Breast epithelium (tissue), 4 donors: ENCODE measurements around the gene LTV1. TPM values are rescaled to one million over a fixed set of nuclear protein-coding genes. Genes with fewer than 3 reads are reported as not detected.

Source experiments
- DNase-seq, 2 donors: peaks; one replicate each; pipeline ENCODE4 v3.0.0-alpha.2; 2019; ENCODE audit warnings: low spot score in 2 of 2
- H3K27ac ChIP-seq, 2 donors: fragments of 200-600 bp; sonication (generic) in 1 of 2; one replicate each; pipeline ENCODE4 v1.5.1; 2016 to 2019; ENCODE audit warnings: mild to moderate bottlenecking in 1 of 2
- H3K27me3 ChIP-seq, 2 donors: fragments of 200-600 bp; sonication (generic) in 1 of 2; one replicate each; pipeline versions ENCODE4 v1.5.1 to v1.6.0; 2017 to 2019; ENCODE audit warnings: control low read depth in 1 of 2, mild to moderate bottlenecking in 1 of 2
- H3K36me3 ChIP-seq: fragments of 200-600 bp; one replicate; pipeline ENCODE4 v1.5.1; 2019
- H3K4me1 ChIP-seq, 2 donors: fragments of 200-600 bp; sonication (generic); one replicate each; pipeline ENCODE4 v1.5.1; 2016 to 2019; ENCODE audit warnings: control low read depth in 1 of 2
- H3K4me3 ChIP-seq, 3 donors: fragments of 200-600 bp; sonication (generic); 1 replicate in 2 of 3; 2 replicates in 1 of 3; pipeline ENCODE4 v1.5.1; 2016 to 2019; ENCODE audit warnings: mild to moderate bottlenecking in 3 of 3, moderate library complexity in 2 of 3
- H3K9me3 ChIP-seq, 2 donors: fragments of 200-600 bp; sonication (generic) in 1 of 2; one replicate each; pipeline ENCODE4 v1.5.1; 2016 to 2019; ENCODE audit warnings: control low read depth in 1 of 2
- POLR2A ChIP-seq: fragments of 450-650 bp; IDR thresholded peaks from one replicate; pipeline ENCODE4 v1.6.1; 2016; ENCODE audit warnings: antibody characterized with exemption, mild to moderate bottlenecking, moderate library complexity
- POLR2AphosphoS5 ChIP-seq, 3 donors: sonication (generic); formaldehyde crosslinking; IDR thresholded peaks; one replicate each; pipeline ENCODE4 v1.6.1; 2017; ENCODE audit warnings: antibody characterized with exemption in 3 of 3
- intact Hi-C: fragments of 100-400 bp; cut with DNase I; formaldehyde crosslinking; loops from one replicate; pipeline ENCODE4 v1.15.1; 2023; ENCODE audit warnings: low total_unique reads
- total RNA-seq, 3 donors: library from RNA; depleted of rRNA; stranded (reverse); fragments of >200 nt; gene quantifications; one replicate each; pipeline ENCODE4 v1.1.0, GENCODE V29; 2016
- TF ChIP-seq, protein P1 (sequence below), 3 donors: fragments of 450-650 bp; IDR thresholded peaks; one replicate each; pipeline ENCODE4 v1.5.1; 2016 to 2017; ENCODE audit warnings: antibody characterized with exemption in 3 of 3, mild to moderate bottlenecking in 3 of 3, moderate library complexity in 3 of 3

Gene LTV1
- total RNA-seq, 3 donors from 2014 or later: 16.2 to 22.0 (median 16.7) TPM

DNA sequence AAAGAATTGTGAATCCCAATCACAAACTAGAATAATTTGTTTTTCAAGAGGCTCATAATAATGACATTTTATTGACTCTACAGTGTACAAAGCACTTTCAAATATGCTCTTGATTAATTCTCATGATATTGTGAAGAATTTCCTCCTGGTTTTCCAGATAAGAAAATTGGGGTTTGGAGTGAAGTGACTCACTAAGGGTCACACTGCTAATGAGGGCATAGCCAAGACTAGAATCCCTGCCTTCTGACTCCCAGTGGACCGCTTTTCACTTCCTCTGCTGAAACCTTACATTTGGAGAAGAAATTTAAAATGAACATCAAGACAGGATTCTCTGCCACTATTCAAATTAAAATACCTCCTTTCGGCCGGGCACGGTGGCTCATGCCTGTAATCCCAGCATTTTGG, 38.3 kb upstream of the LTV1 start:
- no peak overlapping the region for H3K27ac ChIP-seq
- intact Hi-C loops: no loop called here
- no peak for DNase-seq
- no peaks in the 10 kb centered on the region for H3K36me3 ChIP-seq
- H3K27me3 ChIP-seq: no peaks in the 10 kb centered on the region
- H3K4me3 ChIP-seq: no peak overlapping the region
- no peaks in the 10 kb centered on the region for H3K4me1 ChIP-seq
- TF ChIP-seq, protein P1, sequence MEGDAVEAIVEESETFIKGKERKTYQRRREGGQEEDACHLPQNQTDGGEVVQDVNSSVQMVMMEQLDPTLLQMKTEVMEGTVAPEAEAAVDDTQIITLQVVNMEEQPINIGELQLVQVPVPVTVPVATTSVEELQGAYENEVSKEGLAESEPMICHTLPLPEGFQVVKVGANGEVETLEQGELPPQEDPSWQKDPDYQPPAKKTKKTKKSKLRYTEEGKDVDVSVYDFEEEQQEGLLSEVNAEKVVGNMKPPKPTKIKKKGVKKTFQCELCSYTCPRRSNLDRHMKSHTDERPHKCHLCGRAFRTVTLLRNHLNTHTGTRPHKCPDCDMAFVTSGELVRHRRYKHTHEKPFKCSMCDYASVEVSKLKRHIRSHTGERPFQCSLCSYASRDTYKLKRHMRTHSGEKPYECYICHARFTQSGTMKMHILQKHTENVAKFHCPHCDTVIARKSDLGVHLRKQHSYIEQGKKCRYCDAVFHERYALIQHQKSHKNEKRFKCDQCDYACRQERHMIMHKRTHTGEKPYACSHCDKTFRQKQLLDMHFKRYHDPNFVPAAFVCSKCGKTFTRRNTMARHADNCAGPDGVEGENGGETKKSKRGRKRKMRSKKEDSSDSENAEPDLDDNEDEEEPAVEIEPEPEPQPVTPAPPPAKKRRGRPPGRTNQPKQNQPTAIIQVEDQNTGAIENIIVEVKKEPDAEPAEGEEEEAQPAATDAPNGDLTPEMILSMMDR (IDR thresholded peaks at IDR 0.05): no peak
- TF ChIP-seq POLR2AphosphoS5 (IDR thresholded peaks at IDR 0.05): no peak
- no peak for TF ChIP-seq POLR2A
- no peaks in the 10 kb centered on the region for H3K9me3 ChIP-seq

DNA sequence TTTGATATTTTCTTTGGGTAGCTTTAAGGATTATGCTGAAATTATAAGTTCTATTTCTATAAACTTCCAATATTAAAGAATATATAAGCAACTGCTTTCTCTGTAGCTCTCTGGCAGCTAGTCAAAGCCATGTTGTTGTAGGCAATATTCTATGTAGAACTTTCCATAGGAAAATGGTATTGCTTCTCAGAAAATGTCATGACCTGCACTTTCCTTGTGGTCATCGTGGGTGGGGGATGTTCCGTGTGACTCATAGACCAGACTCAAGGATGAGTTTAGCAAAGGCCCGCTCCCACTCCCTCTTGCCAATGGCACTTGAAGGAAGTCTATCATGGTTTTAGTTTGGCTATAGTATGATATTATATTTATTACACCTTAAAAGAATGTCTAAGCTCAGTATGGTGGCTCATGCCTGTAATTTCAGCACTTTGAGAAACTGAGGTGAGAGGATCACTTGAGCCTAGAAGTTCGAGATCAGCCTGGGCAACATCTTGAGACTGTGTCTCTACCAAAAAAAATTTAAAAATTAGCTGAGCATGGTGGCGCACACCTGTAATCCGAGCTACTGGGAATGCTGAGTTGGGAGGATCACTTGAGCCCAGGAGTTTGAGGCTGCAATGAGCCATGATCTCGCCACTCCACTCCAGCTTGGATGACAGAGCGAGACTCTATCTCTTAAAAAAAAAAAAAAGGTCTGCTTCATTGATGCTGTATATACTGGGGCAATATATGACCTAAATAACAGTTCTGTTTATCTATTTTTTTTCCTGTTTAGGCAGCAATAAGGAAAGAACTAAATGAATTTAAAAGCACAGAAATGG, 36.6 kb upstream of the LTV1 start:
- no peak for DNase-seq
- TF ChIP-seq POLR2A (no peak), POLR2AphosphoS5 (IDR thresholded peaks at IDR 0.05) (no peak)
- TF ChIP-seq, protein P1 (IDR thresholded peaks at IDR 0.05): no peak
- Histone ChIP-seq H3K4me1 (no peaks in the 10 kb centered on the region), H3K27me3 (no peaks in the 10 kb centered on the region), H3K9me3 (no peaks in the 10 kb centered on the region), H3K27ac (no peak overlapping the region), H3K36me3 (no peaks in the 10 kb centered on the region), H3K4me3 (no peak overlapping the region)
- intact Hi-C loops: no loop called here

DNA sequence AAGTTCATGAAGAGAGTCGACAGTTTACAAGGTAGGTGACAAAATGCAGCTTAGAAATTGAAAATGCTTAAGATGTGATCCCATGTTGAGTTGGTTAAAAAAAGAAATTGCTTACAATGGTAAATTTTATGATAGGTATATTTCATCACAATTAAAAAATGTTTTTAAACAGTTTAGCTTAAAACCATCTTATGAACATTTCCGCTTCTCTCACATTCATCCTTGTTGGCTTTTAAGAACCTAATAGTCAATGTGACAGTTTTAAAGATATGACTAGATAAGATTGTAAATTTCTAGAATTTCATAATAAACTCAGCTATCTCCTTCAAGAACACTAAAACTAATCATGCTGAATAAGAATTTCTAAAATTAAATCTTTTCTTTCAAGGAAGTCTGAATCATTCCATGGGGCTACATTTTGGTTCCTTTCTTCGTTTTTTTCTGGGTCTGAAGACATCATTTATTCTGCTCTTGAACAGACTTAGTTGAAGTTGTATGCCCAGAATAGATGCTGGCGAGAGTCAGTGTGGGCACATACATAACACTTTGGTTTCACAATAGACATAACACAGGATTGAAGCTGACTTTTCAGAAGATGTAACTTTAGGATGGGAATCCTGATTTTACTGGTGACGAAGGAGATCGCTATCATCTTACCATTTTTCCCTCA, 35.9 kb upstream of the LTV1 start:
- no peak for DNase-seq
- intact Hi-C loops: no loop called here
- TF ChIP-seq, protein P1 (IDR thresholded peaks at IDR 0.05): no peak
- TF ChIP-seq POLR2A (no peak), POLR2AphosphoS5 (IDR thresholded peaks at IDR 0.05) (no peak)
- Histone ChIP-seq H3K4me3 (no peak overlapping the region), H3K27me3 (no peaks in the 10 kb centered on the region), H3K36me3 (no peaks in the 10 kb centered on the region), H3K4me1 (no peaks in the 10 kb centered on the region), H3K27ac (no peak overlapping the region), H3K9me3 (no peaks in the 10 kb centered on the region)

DNA sequence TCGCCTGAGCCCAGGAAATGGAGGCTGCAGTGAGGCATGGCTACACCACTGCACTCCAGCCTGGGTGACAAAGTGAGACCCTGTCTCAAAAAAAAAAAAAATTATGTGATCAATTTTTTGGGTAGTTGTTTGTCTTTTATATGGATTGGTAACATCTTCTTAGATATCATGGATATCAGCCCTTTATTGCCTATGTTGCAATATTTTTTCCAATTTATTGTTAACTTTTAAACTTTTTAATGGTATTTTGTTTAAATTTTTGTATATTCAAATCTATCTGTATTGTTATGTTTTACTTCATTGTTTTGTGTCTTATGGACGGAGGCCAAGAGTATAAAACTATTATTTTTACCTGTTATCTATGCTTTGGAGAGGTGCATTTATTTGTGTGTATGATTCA, 32.4 kb upstream of the LTV1 start:
- no peaks in the 10 kb centered on the region for H3K27me3 ChIP-seq
- H3K36me3 ChIP-seq: no peaks in the 10 kb centered on the region
- intact Hi-C loops: no loop called here
- no peaks in the 10 kb centered on the region for H3K4me1 ChIP-seq
- no peak for DNase-seq
- no peaks in the 10 kb centered on the region for H3K9me3 ChIP-seq
- TF ChIP-seq, protein P1 (IDR thresholded peaks at IDR 0.05): no peak
- TF ChIP-seq POLR2A (no peak), POLR2AphosphoS5 (IDR thresholded peaks at IDR 0.05) (no peak)
- no peak overlapping the region for H3K27ac ChIP-seq
- no peak overlapping the region for H3K4me3 ChIP-seq

DNA sequence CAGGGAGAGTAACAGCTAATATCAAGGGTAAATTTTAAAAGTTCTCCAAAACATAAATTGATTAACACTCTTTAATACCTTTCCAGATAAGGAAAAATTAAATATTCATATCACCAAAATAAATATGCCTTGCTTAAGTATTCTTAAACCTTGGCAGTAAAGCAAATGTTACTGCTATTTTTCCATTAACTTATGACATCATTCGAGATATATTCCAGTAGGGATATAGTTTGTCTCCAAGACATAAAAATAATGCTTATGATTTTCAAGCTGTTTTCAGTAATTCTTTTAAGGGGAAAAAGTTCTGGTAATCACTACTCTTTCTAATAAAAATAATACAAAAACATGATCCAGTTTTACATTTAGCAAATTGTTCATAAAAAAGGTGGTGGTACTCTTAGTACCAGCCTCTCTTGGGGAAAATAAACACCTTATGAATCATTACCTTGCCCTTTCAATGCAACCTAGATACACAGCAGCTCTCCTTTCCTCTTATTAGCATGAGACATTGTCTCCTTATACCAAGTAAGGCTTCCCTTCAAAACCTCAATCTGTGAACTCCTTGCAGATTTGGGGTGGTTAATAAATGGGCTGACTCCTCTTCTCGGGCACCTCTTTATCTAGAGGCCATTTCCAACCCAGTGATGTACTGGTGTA, 31.5 kb upstream of the LTV1 start:
- H3K4me1 ChIP-seq: no peaks in the 10 kb centered on the region
- DNase-seq: no peak
- no peak overlapping the region for H3K27ac ChIP-seq
- intact Hi-C loops: no loop called here
- H3K27me3 ChIP-seq: no peaks in the 10 kb centered on the region
- H3K36me3 ChIP-seq: no peaks in the 10 kb centered on the region
- no peak for TF ChIP-seq POLR2AphosphoS5 (IDR thresholded peaks at IDR 0.05)
- no peak for TF ChIP-seq POLR2A
- TF ChIP-seq, protein P1 (IDR thresholded peaks at IDR 0.05): no peak
- no peaks in the 10 kb centered on the region for H3K9me3 ChIP-seq
- no peak overlapping the region for H3K4me3 ChIP-seq
